HG03108 (cell line): Measurements from ENCODE around the gene C5orf34.
"Not testable (repeated sequence)": the region's sequence is repeated elsewhere in the genome, so short reads cannot be mapped to it uniquely, and the experiment has no call there.

ENCODE experiments used
- ATAC-seq: cut with Tn5 transposase; IDR thresholded peaks from one replicate; pipeline ENCODE4 v1.9.1; 2021; ENCODE audit warnings: moderate library complexity; ENCODE audit not compliant: unreplicated experiment

C5orf34 gene

DNA sequence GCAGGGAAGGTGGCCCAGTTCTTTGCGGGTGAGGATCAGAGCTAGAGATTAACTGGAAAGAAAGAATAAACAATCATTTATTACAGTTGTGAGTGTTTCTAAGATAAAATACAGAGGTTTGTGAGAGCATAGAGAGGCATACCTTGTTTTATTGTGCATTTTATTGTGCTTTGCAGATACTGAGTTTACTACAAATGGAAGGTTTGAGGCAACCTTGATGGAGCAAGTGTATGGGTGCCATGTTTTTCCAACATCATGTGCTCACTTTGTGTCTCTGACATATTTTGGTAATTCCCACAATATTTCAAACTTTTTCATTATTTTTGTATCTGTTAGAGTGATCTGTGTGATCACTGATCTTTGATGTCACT lies 715 bp upstream of the C5orf34 start:
- no peak for ATAC-seq

DNA sequence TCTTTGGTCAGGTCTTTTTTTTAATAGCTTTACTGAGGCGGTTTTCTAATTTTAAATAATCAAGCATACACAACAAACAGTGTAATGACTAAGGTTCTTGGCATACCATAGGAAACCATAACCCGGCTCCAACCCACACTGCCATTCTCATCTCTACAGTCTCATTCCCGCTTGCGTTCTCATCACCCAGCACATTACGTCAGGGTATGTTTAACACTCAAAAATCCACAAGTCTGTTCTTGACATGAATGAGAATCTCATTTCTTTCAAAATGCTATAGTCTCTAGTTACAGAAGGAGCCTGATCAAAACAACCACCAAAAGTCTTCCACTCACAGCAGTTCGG lies 505 bp downstream of the C5orf34 start:
- peak; percentile 19 for ATAC-seq

DNA sequence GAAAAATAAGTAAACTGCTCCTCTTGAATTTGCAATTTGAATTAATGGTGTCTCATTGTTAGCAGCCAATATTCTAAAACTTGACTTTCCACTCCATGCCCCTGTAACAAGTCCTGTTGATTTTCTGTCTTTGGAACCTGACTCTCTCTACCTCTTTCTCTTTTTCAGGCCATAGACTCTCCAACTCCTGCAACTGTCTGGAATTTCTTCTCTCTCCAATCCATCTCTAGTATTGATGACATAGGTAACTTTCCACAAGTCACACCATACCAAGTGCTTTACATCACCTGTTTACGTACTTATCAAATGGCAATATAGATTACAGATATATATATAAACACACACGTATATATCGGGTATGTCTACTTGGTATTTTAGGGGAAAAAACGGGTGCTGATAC lies 923 bp downstream of the C5orf34 start:
- no peak for ATAC-seq

DNA sequence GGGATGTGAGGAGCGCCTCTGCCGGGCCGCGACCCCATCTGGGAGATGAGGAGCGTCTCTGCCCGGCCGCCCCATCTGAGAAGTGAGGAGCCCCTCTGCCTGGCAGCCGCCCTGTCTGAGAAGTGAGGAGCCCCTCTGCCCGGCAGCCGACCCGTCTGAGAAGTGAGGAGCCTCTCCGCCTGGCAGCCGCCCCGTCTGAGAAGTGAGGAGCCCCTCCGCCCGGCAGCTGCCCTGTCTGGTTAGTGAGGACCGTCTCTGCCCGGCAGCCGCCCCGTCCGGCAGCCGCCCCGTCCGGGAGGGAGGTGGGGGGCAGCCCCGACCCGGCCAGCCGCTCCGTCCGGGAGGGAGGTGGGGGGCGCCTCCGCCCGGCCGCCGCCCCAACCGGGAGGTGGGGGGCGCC lies 3.9 kb downstream of the C5orf34 start:
- ATAC-seq: not testable (repeated sequence)

DNA sequence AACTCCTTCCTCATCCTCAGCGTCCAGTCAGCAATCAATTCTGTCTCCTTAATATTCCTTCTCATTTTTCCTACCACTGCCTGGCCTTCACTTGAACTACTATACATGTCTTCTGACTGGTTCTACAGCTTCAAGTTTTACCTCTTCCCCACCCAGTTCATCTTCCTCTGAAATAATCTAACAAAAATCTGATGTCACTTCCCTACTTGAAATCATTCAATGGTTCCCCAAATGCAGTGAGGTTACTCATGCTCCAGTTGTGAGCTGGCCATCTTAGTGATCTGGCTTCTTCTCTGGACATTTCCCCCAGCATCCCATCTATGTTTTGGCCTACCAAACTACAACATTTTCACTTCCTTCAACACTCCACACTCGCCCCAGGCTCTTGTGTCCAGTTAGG lies 16.4 kb downstream of the C5orf34 start:
- ATAC-seq: no peak

DNA sequence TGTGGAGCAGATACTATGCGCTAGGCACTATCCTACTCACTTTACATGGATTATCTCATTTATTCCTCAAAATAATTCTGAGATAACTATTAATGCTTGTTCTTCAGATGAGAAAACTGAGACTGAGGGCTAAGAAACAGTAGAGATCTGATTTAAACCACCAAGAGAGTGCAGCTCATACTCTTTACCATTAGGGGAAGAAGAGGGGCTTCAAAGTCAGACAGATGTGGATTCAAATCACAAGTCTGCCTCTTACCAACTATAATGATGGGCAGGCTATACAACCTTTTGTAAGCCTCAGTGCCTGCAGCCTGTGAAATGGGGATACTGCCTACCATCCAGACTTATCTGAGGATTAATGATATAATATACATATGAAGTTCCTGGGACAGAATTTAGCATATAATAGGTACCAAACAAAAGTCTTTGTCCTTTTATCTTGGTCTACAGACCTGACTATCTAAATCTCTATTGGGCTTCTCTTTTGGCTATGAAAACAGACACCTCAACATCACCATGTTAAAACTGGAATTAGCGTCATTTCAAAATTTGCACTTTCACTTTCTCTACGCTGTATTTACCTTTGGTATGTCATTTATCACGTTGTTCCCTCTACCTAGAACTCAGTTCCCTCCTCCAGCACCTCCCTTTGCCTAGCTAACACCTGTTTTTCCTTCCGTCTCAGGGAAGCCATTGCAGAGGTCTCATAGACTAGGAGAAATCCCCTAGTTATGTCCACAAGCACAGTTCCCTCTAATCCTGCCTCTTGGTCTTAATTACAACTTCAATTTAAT lies 17.4 kb downstream of the C5orf34 start:
- no peak for ATAC-seq

DNA sequence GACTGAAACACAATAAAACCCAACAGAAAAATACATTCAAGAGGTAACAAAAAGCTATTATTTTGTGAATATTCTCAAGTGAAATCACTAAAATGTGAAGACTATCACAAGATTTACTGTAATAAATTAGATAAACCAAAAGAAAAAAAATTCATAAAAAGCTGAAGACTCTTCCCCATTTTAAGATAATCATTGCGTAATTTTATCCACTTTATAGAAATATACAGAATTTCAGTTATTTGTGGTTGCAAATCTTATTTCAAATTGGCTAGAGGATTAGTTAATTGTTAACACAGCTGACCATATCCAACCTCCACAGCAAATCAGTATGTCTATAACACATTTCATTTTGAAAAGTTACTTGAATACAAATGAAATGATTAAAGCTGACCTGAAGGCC lies 23.6 kb downstream of the C5orf34 start:
- no peak for ATAC-seq

DNA sequence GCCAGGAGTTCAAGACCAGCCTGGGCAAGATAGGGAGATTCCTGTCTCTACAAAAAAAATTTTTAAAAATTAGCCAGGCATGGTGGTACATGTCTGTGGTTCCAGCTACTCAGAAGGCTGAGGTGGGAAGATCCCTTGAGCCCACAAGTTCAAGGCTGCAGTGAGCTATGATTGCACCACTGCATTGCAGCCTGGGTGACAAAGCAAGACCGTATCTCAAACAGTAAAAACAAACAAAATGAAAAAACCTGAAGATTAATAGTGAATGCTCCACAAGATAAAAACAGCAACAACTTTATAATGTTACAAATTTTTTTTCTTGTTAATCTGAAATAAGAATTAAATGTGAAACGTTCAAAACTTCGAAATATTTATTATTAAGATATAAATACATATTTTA lies 28.6 kb downstream of the C5orf34 start:
- ATAC-seq: no peak

DNA sequence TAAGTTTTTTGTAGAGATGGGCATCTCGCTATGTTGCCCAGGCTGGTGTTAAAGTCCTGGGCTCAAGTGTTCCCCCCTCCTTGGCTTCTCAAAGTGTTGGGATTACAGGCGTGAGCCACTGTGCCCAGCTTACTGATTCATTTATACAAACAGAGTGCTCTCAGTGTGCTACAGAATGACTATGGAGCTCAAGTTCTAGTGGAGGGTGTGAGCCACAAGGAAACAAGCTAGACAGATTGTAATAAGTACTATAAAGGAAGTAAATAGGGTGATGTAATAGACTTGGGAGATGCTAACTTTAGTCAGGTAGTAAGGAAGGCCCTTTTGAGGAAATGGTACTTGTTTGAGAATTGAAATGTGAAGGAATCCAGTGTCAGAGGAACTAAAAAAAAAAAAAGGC lies 29.5 kb downstream of the C5orf34 start:
- ATAC-seq: no peak

DNA sequence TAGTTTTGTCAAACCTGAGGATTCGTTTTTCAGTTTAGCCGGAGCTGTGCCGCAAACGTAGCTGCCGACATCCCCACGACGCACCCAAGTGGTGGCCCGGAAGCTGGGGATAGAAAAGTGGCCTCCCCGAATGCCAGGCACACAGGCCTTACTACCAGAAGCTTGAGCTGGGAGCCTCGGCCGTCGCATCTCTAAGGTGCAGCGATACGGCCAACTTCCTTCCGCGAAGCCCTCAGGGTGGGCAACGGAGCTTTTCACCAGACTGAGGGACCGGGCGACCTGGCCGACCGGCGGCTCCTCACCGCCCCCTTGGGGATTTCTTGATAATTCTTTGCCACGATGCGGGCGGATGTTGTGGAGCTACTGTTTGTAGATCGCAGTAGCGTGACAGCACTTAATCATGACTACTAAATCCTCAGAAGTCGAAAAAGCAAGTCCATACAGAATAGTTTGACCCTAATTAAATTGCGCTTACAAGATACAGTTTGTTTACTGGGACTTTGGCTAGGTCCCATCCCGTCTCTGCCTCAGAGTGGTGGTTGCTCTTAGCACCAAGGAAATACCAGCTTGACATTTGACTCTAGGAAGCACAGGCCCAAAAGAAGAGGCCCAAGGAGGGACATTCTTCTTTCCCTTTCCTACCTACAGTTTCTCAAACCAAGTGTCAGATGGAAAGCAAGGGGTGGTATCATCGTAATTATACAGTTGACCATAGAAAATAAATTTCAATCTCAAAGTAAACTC lies 30.7 kb downstream of the C5orf34 start:
- peak; percentile 65 for ATAC-seq

DNA sequence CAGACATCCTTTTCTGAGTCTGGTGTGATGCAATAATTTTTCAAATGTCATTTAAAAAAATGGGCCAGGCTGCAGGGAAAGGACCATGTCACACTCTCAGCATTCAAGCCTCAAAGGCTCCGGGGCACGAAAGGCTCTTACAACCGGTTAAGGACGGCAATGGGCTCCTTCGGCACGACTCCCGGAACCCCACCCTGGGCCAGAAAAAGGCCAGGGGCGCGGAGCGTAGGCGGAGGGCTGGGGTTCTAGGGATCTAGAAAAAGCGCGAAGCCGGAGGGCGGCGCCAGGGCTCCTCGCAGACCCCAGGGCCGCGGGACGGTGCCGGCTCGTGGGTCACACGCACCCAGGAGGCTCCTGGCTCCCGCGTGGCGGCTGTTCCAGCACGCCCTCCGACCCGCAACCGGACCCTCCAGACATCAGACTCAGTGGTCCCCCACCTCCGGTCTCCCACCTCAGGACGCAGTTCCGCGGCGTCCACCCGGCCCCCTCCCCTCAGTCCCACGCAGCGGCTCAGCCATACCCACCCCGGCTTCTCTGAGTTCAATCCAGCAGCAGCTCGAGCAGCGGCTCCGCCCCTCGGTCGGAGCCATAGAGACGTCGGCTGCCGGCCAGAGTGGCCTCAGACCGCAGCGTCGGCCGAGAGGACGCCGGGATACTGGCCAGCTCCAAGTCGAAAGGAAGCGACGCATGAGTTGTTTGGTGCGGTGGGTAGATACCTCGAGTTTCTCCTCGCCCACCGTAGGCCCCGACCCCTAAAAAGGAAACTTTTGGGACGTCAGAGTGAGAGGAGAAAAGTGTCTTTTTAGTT lies 31.4 kb downstream of the C5orf34 start, which contains the start of gene TMEM267:
TMEM267 (minus strand) TSS at position 568 of the 808 bp plus-strand sequence. CDS start 29,896 bp downstream, outside the sequence.
- peak; percentile 87 for ATAC-seq

DNA sequence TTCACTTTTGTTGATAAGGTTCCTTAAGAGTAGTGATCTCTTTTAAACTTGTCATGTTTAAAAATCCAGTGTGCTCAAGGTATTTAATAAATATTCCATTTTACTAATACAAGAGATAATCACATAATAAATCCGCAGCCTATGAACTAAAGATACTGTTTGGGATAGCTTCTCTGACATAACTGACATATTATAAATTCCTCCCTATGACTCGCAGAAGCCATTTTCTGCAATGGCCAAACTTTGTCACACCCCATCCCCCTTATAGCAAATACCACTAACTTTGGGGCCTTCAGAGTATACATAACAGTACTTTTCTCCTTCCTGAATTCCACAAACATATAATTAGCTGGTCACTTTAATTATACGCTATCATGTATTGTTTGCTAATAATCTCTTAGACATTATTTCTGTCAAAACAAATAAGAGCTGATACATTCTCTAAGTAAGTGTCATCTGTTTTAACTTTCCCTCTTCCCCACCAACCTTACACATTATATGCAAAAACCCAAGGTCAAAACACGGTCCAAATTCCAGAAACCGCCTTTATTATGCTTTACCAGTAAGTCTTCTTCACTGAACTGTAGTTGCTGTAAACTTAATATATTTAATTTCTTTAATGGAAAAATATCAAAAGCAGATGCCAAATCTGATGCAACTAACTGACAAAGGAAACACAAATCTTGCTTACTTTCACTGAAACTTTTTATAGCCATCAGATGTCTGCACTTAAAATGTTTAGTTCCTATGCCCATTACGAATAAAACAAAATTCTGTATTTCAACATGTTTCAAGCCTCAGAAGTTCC lies 32.3 kb downstream of the C5orf34 start:
- no peak for ATAC-seq

DNA sequence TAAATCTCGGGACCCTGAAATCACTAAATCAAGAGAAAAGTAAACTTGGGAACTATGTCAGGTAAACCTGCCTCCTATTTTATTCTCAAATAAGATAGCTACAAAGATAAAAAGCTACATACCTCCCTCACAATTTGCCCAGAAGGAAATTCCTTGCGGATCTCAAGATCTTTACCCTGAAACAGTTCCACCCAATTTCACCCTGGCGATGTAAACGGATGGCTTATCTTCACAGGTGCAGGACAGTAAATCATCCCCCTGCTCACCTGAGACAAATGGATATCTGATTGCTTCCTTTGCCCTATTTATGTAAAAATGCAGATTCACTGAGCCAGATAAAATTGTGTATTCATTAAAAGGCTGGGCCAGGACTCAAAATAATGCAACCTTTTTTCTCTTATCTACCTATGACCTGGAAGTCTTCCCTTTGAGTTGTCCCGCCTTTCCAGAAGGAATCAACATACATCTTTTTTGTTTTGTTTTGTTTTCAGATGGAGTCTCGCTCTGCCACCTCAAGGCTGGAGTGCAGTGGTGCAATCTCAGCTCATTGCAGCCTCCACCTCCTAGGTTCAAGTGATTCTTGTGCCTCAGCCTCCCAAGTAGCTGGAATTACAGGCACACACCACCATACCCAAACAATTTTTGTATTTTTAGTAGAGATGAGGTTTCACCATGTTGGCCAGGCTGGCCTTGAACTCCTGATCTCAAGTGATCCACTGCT lies 45.1 kb downstream of the C5orf34 start:
- no peak for ATAC-seq

DNA sequence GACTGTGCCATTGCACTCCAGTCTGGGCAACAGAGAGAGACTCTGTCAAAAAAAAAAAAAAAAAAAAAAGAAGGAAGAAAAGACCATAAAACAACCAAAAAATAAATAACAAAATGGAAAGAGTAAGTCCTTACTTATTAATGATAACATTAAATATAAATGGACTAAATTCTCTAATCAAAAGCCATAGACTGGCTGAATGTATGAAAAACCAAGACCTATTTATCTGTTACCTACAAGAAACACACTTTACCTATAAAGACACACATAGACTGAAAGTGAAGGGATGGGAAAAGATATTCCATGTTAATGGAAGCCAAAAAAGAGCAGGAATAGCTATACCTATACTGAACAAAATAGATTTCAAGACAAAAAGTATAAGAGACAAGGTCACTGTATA lies 47.8 kb downstream of the C5orf34 start:
- ATAC-seq: no peak

DNA sequence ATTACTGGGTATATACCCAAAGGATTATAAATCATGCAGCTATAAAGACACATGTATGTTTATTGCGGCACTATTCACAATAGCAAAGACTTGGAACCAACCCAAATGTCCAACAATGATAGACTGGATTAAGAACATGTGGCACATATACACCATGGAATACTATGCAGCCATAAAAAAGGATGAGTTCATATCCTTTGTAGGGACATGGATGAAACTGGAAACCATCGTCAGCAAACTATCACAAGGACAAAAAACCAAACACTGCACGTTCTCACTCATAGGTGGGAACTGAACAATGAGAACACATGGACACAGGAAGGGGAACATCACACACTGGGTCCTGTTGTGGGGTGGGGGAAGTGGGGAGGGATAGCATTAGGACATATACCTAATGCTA lies 49.5 kb downstream of the C5orf34 start:
- ATAC-seq: not testable (repeated sequence)

DNA sequence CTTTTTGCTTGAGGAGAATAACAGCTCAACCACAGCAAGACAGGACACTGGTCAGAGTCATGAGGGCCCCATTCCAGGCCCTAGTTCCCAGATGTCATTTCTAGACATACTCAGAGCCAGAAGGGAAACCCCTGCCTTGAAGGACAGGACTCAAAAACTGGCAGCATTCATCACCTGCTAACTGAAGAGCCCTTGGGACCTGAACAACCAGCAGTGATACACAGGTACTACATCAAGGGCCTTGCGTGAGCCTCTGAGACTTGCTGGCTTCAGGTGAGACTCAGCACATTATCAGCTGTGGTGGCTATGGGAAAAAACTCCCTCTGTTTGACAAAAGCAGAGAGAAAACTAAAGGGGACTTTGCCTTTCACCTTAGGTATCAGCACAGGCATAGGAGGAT lies 53.9 kb downstream of the C5orf34 start:
- ATAC-seq: no peak

DNA sequence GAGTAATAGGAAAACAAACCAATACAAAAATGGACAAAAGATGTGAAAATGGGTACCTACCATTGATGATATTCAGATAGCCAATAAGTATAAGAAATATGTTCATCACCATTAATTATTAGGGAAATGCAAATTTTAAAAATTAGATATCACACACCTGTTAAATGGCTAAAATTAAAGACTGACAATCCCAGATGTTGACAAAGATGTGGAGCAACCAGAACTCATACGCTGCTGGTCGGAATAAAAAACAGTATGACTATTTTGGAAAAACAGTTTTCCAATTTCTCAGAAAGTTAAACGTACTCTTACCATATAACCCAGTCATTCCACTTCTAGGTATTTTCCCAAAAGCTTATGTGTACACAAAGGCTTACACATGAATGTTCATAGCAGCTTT lies 58.4 kb downstream of the C5orf34 start:
- no peak for ATAC-seq

DNA sequence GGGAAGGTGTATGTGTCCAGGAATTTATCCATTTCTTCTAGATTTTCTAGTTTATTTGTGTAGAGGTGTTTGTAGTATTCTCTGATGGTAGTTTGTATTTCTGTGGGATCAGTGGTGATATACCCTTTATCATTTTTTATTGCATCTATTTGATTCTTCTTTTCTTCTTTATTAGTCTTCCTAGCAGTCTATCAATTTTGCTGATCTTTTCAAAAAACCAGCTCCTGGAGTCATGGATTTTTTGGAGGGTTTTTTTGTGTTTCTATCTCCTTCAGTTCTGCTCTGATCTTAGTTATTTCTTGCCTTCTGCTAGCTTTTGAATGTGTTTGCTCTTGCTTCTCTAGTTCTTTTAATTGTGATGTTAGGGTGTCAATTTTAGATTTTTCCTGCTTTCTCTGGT lies 73.4 kb downstream of the C5orf34 start:
- not testable (repeated sequence) for ATAC-seq

DNA sequence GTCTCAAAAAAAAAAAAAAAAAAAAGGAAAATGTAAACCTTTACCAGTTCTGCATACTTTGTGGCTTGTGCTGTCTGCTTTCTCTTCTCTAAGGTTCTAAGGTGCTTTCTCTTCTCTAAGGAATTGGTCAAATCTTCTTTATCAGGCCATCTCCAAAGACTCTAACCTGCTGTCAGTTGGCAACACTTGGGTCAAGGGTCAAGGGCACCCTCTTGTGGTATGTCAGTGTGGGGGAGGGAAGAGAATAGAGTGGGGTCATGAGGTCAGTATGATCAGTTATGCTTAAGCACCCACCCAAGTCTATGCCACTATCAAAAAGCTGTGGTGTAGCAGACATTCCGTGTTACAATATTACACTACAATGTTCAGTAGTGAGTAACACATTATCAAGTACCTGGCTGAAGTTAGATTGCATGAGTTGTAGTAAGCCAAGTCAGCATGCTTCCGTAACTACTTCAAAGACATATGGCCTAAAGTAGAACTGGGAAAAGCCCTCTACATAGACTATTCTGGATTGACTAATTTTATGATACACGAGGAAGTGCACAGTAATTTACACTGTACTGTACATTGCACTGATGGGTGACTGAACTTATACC lies 77.8 kb downstream of the C5orf34 start:
- no peak for ATAC-seq
